NCI-H446 treated with DMSO at 0.1 percent for 48 hours (cell line): ENCODE data around the gene POTEF.
"Not testable (repeated sequence)": the region's sequence is repeated elsewhere in the genome, so short reads cannot be mapped to it uniquely, and the experiment has no call there.

Experiments
- DNase-seq: peaks from one replicate; lab custom pipeline; 2025; lab: John Stamatoyannopoulos, UW

POTEF gene

DNA sequence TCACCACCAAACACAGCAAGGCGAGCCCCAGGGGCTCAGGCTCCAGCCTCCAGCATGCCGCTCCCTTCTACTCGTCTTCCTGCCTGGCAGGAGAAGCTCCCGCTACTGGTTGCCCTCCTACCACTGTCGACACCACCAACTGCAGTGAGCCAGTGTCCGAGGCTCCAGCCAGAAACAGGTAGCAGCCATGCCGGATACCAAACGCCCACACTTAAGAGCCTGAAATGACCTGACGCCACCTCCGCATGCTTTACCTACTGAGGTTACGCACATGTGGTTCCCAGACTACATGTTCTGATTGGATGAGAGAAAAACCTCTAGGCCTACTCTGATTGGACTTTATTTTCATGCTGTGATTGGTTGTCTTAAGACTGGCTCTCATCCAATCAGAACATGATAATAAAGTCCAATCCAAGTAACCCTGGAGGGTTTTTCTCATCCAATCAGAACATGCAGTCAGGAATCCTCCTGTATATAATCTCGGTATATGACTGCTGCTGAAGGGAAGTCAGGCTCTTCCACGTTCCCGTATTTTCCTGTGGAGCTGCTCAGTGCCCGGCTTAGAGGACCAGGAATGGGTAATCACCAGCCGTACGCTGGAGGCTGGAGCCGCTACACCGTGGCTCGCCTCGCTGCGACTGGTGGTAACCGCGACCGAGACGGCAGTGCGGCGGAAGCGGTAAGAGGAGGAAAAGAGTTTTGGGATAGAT is at the start of gene POTEF:
Gene POTEF, minus strand, starts transcription at position 103 of the 710 bp plus-strand sequence. CDS start 8,707 bp downstream, outside the sequence.
- DNase-seq: not testable (repeated sequence)

DNA sequence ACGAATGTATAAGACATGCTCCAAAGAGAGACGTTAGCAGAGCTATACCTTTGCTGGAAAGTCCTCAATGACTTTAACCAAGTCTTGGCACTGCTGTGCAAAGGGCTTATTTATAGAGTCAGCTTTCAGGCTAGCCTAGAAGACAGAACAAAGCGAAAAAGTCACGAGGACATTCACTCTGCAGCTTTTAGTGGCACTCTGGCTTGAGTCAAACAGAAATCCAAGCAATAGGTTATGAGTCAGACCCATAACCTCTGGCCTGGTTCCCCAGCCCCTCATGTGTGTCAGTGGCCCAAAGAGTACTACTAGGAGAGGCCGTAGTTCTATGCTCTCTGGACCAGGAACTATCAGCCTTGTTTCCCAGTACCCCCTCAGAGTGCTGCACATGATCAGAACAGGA is 45.8 kb upstream of the POTEF start:
- not testable (repeated sequence) for DNase-seq

DNA sequence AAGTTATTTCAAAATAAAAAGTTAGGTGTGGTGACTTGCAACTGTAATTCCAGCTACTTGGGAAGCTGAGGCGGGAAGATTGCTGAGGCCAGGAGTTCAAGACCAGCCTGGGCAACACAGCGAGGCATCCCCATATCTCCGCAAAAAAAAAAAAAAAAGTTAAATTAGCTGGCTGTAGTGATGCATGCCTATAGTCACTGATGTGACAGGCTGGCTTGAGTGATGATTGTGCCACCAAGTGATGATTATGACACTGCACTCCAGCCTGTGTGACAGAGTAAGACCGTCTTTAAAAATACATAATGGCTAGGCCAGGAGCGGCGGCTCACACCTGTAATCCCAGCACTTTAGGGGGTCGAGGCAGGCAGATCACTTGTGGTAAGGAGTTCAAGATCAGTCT is 40.9 kb upstream of the POTEF start:
- DNase-seq: no peak

DNA sequence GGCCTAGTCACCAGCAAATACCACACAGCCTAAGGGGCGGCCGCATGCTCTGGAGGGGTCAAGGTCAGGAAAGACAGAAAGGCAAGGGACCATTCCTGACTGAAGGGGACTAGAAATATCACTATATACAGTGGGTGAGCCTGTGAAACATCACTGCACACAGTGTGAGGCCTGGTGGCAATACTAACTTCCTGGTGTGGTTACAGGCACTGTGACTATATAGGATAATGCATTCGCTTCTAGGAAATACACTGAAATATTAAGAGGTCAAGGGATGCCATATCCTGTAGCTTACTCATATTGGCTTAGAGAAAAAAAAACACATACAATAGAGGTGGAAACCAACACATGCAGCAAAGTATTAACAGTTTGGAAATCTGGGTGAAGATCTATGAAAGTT is 40.1 kb upstream of the POTEF start:
- DNase-seq: not testable (repeated sequence)

DNA sequence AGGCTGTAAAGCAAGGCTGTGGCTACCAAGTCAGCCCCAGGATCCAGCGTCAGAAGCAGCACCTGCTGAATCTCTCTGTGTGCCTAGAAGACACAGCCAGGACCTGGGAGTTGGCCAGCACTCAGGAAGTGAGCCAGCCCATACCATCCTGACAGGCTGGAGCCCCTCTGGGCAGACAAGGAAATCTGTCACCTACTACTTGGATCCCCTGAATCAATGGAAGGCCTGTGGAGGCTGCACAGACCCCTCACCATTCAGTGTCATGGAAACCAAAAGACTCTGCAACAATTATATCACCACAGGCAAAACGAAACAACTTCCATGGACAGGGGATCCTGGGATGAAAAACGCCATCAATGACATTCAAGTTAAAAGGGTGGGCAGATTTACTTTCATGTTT is 37.6 kb upstream of the POTEF start:
- DNase-seq: not testable (repeated sequence)

DNA sequence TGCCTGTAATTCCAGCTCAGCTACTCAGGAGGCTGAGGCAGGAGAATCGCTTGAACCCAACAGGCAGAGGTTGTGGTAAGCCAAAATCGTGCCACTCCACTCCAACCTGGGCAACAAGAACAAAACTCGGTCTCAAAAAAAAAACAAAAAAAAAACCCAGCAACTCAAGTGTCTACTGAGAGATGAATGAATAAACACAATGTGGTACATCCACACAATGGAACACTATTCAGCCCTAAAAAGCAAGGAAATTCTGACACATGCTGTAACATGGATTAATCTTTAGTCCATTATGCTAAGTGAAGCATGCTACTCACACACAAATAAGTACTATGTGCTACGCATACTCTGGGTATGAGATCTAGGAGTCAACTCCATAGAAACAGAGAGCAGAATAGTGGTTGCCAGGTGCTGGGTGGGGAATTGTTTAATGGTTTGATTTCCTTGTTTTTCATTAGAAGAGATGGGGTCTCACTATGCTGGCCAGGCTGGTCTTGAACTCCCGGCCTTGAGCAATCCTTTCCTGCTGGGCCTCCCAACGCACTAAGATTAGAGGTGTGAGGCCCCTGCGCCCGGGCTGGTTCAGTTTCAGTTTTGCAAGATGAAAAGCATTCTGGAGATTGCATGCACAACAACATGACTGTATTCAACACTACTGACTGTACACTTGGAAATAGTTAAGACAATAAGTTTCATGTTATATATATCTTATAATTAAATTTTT is 36.4 kb upstream of the POTEF start:
- no peak for DNase-seq

DNA sequence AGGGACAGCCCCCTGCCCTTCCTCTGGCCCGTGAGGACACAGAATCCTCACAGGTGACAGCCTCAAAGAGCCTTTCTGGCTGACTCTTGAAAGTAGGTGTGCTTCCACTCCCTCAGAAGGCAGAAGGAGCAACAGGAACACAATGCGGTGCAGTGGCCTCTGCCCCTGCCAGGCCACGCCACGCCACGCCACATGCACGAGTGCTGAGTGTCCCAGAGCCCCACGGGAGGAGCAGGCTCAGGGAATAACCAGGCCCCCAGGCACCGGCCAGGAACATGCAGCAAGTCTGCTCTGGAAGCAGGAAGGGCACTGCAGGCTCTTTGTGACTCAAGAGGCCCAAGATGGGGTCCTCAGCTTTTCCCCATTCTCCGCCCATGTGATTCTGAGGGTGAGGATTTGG is 33.9 kb upstream of the POTEF start:
- no peak for DNase-seq

DNA sequence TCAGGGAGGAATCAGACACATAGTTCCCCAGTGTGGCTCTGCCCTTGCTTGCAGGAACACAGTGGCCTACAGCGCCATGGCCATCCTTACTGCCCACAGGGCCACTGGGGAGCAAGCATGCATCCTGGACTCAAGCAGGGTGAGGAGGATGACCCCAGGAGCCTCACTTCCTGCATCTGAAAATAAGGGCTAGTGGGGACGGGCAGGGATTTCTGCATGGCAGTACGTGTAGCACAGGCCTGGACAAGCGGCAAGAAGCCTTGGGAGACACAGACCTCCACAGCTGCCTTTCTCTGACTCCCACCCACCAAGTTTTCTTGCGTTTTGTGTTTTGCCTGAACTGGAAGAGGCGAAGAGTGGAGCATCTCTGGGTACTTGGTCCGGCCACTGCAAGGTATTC is 33.5 kb upstream of the POTEF start:
- not testable (repeated sequence) for DNase-seq

DNA sequence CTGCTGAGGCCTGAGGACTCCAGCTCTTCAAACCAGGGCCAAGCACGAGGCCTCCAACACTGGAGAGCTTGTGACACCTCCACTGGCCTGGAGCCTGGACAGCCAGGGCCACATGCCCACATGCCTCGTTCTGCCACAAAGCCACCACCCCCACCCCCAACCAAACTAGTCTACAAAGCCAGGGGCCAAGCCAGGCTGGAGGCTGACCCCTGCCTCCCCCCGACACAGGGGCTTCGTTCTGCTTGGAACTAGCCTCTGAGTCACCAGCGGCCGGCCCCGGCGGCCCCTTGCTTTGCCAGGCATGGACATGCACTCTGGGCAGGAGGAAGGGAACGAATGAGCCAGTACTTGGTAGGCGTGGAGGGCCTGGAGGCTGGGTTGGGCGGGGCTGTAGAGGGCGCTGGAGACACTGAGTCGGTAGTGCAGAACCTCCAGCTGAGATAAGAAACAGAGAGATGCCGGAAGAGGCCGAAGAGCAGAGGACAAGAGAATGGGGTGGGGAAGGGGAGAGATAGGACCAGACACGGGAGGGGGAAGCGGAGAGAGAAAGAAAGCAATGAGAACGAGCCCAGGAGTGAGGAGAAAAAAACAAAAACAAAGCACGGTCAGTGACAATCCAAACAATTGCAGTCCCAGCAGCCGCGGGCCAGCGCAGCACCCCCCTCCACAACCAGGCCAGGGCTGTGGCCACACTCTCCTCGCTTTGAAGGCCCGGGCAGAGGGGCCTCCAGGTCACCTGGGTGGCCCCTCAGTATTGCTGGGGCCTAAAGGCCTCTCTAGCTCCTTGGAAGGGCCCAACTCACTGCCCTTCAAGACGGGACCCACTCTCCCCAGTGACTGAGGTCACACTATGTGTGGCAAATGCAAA is 32.0 kb upstream of the POTEF start:
- DNase-seq: not testable (repeated sequence)

DNA sequence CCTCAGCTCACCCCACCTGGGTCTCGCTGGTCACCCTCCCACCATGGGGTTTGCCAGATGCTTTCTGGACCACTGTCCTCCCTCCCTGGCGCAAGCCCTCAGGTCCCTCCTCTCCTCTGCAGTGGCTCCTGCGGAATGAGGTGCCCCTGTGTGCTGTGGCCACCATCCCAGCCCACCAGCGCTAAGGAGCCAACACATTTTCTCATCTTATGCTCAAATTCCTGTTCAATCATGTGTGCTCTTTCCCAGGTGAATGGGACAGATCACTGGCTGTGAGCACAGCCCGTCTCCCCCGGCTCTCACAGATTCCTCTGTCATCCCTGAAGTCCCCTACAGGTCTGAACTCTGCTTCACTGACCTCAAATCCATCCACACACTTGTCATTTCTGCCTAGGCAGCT is 31.1 kb upstream of the POTEF start:
- DNase-seq: no peak

DNA sequence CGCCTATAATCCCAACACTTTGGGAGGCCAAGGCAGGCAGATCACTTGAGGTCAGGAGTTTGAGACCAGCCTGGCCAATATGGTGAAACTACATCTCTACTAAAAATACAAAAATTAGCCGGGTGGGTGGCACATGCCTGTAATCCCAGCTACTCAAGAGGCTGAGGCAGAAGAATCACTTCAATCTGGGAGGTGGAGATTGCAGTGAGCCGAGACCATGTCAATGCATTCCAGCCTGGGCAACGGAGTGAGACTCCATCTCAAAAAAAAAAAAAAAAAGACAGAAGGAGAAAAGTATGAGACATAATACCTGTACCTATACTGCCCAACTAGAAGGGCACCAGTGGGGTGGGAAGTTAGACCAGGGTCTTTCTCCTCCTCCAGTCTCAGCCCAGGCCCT is 30.4 kb upstream of the POTEF start:
- not testable (repeated sequence) for DNase-seq

DNA sequence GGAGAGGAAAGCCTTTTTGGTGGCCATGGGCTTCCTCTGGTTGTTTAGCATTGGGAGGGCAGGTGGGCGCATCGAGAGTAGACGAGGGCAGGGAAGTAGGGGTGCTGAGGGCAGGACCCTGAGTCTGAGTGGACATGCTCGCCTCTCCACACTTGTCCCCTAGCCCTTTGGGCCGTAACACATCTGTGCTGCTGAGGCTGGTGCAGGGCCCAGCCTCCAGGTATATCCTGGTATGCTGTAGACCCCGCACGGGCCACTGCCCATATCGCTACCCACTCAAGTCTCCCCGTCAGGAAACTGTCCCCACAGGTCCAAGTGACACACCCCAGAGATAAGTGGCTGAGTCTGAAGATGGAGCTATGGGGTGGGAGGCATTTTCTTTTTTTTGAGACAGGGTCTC is 29.6 kb upstream of the POTEF start:
- no peak for DNase-seq

DNA sequence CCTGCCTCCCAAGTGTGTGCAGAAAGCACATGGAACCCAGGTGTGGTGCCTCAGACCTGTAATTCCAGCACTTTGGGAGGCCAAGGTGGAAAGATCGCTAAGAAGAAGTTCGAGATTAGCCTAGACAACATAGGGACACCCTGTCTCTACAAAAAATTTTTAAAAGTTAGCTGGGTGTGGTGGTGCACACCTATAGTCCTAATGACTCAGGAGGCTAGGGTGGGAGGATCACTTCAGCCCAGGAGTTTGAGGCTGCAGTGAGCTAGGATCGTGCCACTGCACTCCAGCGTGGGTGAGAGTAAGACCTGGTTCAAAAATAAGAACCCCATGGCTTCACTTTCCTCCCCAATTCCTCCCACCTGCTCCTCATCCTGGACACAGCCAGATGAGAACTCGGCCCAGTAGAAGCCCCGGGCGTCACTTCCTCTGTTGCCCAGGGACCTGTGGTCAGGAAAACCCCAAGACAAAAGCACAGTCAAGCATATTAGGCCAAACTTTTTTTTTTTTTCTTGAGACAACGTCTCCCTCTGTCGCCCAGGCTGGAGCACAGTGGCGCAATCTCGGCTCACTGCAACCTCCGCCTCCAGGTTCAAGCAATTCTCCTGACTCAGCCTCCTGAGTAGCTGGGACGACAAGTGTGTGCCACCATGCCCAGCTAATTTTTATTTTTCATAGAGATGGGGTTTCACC is 28.9 kb upstream of the POTEF start:
- DNase-seq: not testable (repeated sequence)

DNA sequence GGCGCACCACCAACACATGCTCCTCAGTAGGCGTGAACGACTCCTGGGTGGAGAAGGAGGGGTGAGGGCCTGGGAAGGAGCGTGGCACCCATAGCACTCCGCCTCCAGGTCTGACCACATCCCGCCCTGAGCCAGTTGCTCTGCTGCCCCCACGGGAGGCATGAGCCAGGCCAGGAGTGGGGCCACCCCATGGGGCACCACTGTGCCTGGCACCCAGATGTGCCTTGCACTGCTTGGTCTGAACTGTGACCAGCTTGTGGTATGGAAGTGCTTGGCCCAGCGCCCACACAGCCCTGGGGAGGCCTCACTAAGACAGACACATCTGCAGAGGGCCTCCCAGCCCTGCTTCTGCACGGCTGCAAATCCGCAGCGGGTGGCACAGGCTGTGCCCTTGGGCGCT is 28.3 kb upstream of the POTEF start:
- DNase-seq: not testable (repeated sequence)

DNA sequence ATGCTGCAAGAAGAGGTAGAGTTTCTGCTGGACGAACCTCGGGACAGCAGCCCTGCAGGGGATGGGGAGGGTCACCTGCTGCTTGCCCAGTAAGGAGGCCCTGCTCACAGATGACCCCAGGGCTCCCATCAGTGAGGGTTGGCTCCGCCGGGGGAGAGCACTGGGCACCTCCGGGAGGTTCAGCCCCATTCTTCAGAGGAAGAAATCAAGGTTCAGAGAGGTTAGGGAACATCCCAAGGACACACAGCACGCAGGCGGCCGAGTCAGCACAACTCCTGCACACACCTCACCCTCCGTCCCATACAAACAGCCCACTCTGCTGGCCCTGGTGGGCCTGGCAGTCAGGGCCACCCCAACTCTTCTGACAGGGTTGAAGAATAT is 27.6 kb upstream of the POTEF start:
- DNase-seq: no peak

DNA sequence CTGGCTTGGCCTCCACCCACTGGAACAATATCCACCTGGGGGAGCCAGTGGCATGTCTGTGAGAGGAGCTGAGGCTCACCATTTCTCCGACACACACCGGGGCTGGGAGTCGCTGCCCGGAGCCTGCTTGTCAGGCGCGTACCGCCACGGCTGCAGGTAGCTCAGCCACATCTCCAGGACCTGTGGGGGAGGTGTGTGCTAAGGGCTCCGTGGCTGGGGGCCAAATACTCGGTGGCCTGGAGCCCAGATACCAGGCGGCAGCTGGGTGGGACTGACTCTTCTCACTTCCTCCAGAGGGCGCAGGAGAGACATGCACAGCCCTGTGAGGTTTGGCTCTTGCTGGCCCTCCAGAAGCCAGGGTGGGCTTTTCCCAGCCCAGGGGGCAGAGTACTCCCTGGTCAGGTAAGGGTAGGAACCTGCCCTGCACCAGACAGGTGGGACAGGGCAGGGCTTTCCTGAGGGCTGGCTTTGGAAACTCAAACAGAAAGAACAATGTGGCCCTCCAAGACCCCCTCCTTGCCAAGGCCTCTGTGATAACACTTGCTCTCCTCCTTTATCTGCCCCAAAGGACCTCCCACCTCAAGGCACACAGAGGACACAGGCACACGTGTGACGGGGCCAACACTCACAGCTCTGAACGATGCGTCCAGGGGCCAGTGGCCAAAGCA is 27.1 kb upstream of the POTEF start:
- DNase-seq: peak; percentile 6

DNA sequence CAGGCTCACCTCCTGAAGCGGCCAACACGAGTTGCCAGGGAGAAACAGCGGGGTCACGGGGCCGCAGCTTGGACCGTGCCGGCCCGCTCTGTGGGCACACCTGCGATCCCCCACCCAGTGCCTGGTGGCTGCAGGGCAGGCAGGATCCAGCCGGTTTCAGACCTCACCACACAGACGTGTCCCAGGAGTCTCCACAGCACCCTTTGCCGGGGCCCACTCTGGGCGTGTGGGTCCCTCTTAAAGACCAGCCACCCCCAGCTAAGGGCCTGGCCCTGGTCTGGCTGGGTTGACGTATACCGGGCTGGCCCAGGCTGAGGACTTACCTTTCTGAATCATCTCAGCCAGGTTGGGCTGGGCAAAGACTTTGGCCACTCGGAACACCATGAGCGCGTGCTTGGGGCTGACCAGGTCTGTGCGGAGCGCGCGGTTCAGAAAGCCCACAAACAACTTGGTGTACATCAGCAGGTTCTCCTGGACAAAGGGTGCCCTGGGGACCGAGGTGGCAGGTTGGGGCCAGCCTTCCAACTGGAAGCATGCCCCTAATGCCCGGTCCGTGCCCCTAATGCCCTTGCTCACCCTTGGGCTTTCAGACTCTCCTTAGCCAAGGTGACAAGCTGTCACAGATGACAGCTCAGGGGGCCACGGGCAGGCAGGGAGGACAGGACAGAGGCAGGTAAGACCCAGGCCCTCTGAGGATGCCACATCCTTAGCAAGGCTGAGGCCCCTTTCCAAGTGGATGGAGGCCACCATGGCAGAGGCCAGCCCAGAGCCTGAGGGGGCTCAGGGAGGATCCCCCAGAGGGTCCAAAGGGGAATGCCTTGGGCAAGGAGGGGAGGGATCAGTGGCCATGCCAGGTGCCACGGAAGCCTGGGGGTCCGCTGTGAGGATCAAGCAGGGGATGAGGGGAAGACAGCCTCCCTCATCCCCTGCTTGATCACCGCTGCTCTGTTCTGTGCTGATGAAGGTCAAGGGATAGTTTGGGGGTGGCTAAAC is 26.0 kb upstream of the POTEF start:
- no peak for DNase-seq

DNA sequence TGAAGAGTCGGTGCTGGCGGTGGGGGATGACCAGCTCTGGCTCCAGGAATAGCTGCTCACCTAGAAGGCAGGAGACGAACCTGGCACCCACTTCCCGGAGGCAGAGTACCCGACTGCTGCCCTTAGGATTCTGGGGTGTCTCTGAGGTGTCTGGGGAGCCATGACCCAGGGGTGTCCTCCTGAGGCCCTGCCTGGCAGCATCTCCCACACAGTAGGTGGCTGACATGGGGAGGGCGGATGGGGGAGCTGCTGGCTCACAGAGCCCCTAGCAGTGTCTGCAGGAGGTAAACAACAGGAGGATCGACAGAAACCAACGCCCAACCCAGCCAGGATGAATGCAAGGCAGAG is 25.4 kb upstream of the POTEF start:
- not testable (repeated sequence) for DNase-seq

DNA sequence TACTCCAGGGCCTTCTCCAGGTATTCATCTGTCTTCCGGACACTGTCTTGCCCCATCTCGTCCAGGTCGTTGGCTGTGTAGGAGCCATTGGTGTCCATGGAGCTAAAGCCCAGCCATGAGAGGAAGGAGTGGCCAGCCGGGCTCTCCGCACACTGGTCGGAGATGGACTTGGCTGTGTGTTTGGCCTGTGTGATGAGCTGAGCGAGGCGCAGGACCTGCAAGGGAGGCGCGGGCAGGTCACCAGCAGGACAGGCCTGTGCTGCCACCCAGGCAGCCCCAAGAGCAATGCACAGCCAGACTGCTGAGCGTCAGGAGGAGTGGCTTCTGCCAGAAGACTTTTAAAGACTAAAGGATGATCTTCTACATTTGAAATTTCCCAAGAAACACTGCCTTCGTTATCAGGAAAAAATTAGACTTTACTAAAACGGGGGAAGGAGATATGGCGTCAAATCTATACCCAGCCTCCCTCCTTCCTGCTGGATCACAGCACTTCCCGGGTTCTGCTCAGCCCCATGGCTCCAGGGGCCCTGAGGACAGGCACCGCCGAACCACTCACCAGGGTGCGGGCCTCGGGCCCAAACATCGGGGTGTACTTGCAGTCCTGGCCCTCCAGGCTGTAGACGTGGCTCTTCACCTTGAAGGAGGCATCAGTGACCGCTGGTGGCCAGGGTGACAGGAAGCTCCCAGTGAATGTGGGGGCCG is 24.9 kb upstream of the POTEF start:
- DNase-seq: not testable (repeated sequence)
